IPS-15b (cell line): Measurements from ENCODE around the gene PGM2L1.
"Not testable (repeated sequence)": the region's sequence is repeated elsewhere in the genome, so short reads cannot be mapped to it uniquely, and the experiment has no call there.

ENCODE experiments used
- H3K27me3 ChIP-seq: one replicate; pipeline ENCODE4 v1.6.1; 2013; ENCODE audit warnings: low read length; ENCODE audit not compliant: control insufficient read depth, insufficient read depth
- H3K36me3 ChIP-seq: one replicate; pipeline ENCODE4 v1.6.1; 2013; ENCODE audit warnings: low read length; ENCODE audit not compliant: control insufficient read depth, insufficient read depth
- H3K4me1 ChIP-seq: one replicate; pipeline ENCODE4 v1.6.1; 2013; ENCODE audit warnings: mild to moderate bottlenecking, low read length; ENCODE audit not compliant: control insufficient read depth, insufficient read depth
- H3K4me3 ChIP-seq: one replicate; pipeline ENCODE4 v1.5.1; 2013; ENCODE audit warnings: low read depth, low read length
- H3K9ac ChIP-seq: one replicate; pipeline ENCODE4 v1.6.1; 2013; ENCODE audit warnings: low read depth, mild to moderate bottlenecking, low read length
- H3K9me3 ChIP-seq: one replicate; pipeline ENCODE4 v1.6.1; 2013; ENCODE audit warnings: mild to moderate bottlenecking, low read length; ENCODE audit not compliant: control insufficient read depth, insufficient read depth

Gene PGM2L1

GRCh38 chr11:74365805-74366204 lies 32.4 kb downstream of the PGM2L1 start:
- H3K4me1 ChIP-seq, H3K9me3 ChIP-seq, H3K4me3 ChIP-seq, H3K27me3 ChIP-seq, H3K9ac ChIP-seq, H3K36me3 ChIP-seq: not testable (repeated sequence)

DNA sequence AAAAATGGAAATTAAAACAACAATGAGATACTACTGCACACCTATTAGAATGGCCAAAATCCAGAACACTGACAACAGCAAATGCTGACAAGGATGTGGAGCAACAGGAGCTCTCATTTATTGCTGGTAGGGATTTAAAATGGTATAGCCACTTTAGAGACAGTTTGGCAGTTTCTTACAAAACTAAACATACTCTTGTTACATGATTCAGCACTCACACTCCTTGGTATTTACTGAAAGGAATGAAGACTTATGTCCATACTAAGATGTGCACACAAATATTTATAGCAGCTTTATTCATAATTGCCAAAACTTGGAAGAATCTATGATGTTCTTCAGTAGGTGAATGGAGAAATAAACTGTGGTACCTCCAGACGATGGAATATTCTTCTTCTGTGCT lies 40.8 kb downstream of the PGM2L1 start:
- H3K4me3 ChIP-seq, result no peak overlapping the region
- H3K9me3 ChIP-seq, result no peaks in the 10 kb centered on the region
- H3K36me3 ChIP-seq, result peaks cover 9% of the 10 kb centered on the region
- no peaks in the 10 kb centered on the region for H3K4me1 ChIP-seq
- H3K27me3 ChIP-seq, result no peaks in the 10 kb centered on the region
- H3K9ac ChIP-seq, result no peak overlapping the region

DNA sequence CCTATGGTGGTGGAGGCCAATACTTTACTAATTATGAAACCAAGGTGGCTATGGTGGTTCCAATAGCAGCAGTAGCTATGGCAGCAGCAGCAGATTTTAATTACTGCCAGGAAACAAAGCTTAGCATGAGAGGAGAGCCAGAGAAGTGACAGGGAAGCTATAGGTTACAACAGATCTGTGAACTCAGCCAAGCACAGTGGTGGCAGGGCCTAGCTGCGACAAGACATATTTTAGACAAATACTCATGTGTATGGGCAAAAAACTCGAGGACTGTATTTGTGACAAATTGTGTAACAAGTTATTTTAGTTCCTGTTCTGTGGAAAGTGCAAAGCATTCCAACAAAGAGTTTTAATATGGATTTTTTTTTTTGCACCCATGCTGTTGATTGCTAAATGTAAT lies 42.6 kb downstream of the PGM2L1 start:
- H3K9me3 ChIP-seq, result no peaks in the 10 kb centered on the region
- no peaks in the 10 kb centered on the region for H3K4me1 ChIP-seq
- no peak overlapping the region for H3K4me3 ChIP-seq
- H3K9ac ChIP-seq, result no peak overlapping the region
- H3K36me3 ChIP-seq, result peaks cover 7% of the 10 kb centered on the region
- no peaks in the 10 kb centered on the region for H3K27me3 ChIP-seq

GRCh38 chr11:74354036-74354435 lies 44.2 kb downstream of the PGM2L1 start:
- H3K9me3 ChIP-seq, result no peaks in the 10 kb centered on the region
- no peak overlapping the region for H3K9ac ChIP-seq
- no peak overlapping the region for H3K4me3 ChIP-seq
- H3K4me1 ChIP-seq, result no peaks in the 10 kb centered on the region
- H3K36me3 ChIP-seq, result no peaks in the 10 kb centered on the region
- H3K27me3 ChIP-seq, result no peaks in the 10 kb centered on the region

DNA sequence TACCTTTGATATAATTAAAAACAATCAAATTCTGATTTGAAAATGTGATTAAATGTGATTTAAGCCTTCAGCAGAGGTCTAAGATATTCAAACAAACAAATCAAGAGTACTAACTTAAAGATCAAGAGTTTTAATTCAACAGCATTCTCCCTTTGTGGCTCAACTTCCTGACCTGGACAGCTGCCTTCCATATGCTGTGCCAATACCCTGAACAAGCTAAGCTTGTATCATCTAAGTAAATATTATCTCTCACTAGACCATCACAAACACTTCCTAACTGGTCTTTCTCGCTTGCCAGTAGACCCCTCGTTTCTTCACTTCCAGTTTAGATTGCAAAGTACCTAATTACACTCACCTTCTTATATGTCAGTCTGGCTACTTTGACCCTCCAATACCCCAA lies 50.9 kb downstream of the PGM2L1 start:
- H3K4me3 ChIP-seq, result no peak overlapping the region
- H3K36me3 ChIP-seq, result no peaks in the 10 kb centered on the region
- H3K9ac ChIP-seq, result no peak overlapping the region
- H3K4me1 ChIP-seq, result no peaks in the 10 kb centered on the region
- H3K9me3 ChIP-seq, result no peaks in the 10 kb centered on the region
- no peaks in the 10 kb centered on the region for H3K27me3 ChIP-seq

DNA sequence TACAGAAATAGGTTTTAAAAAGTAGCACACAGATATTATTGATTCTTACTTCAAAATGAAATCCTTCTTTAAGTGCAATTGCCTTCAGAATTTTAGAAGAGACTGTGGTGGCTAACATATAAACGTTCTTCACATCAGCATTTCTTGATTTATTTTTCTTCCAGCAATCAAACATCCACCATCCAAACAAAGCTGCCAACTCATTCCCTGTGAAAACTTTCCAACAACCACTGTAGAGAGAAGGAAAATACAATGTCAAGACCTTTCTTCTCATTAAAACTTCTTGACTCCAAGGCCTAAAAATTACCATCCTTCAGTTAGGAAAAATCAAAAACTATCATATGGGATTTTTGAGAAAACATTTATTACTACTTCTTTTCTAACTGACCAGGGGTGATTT lies 52.8 kb downstream of the PGM2L1 start:
- H3K36me3 ChIP-seq, result no peaks in the 10 kb centered on the region
- H3K4me1 ChIP-seq, result no peaks in the 10 kb centered on the region
- H3K9me3 ChIP-seq, result no peaks in the 10 kb centered on the region
- no peak overlapping the region for H3K4me3 ChIP-seq
- no peak overlapping the region for H3K9ac ChIP-seq
- H3K27me3 ChIP-seq, result no peaks in the 10 kb centered on the region

DNA sequence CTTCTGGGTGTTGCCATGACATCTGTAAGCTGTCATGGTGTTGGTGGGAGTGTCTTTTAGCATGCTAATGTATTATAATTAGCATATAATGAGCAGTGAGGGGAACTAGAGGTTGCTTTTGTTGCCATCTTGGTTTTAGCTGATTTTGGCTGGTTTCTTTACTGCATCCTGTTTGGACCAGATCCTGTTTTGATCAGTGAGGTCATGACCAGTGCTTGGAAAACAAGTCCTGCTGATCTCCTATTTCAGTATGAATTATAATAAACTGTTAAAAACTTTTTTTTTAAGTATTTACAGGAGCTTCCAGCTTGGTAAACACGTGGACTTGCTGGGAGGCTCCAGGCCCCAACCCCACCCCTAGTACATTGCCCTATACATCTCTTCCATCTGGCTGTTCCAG lies 56.3 kb downstream of the PGM2L1 start:
- H3K36me3 ChIP-seq, result no peaks in the 10 kb centered on the region
- no peaks in the 10 kb centered on the region for H3K27me3 ChIP-seq
- H3K4me3 ChIP-seq, result no peak overlapping the region
- H3K4me1 ChIP-seq, result no peaks in the 10 kb centered on the region
- H3K9ac ChIP-seq, result no peak overlapping the region
- H3K9me3 ChIP-seq, result no peaks in the 10 kb centered on the region

DNA sequence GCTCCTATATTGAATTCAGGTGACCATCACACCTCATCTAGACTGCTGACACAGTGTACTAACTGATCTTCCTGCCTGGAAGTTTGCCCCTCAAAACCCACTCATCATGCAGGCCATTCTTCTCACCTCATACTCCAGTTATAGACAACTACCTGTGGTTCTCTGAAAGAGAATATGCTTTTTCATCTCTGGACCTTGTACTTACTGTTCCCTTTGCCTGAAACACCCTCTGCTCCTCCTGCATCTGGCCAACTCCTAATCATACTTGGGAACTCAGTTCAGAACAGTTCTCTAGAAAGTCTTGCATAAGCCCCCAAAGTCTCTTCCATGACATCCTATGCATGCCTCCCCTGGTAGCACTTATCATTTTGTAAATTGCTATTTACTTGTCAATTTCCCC lies 58.6 kb downstream of the PGM2L1 start:
- H3K36me3 ChIP-seq, result no peaks in the 10 kb centered on the region
- no peaks in the 10 kb centered on the region for H3K9me3 ChIP-seq
- no peak overlapping the region for H3K4me3 ChIP-seq
- H3K4me1 ChIP-seq, result no peaks in the 10 kb centered on the region
- H3K9ac ChIP-seq, result no peak overlapping the region
- H3K27me3 ChIP-seq, result no peaks in the 10 kb centered on the region

- Histone ChIP-seq H3K9me3 (no peaks in the 10 kb centered on the region), H3K36me3 (no peaks in the 10 kb centered on the region), H3K27me3 (no peaks in the 10 kb centered on the region), H3K4me1 (no peaks in the 10 kb centered on the region), H3K9ac (no peak overlapping the region), H3K4me3 (no peak overlapping the region)
Observed at GRCh38 chr11:74338963-74339362, 59.3 kb downstream of the PGM2L1 start.

- H3K27me3 ChIP-seq, result no peaks in the 10 kb centered on the region
- no peaks in the 10 kb centered on the region for H3K36me3 ChIP-seq
- H3K9ac ChIP-seq, result no peak overlapping the region
- no peaks in the 10 kb centered on the region for H3K9me3 ChIP-seq
- H3K4me3 ChIP-seq, result no peak overlapping the region
- H3K4me1 ChIP-seq, result no peaks in the 10 kb centered on the region
Observed at GRCh38 chr11:74333193-74333592, 65.0 kb downstream of the PGM2L1 start.

- no peaks in the 10 kb centered on the region for H3K9me3 ChIP-seq
- no peaks in the 10 kb centered on the region for H3K36me3 ChIP-seq
- no peak overlapping the region for H3K9ac ChIP-seq
- H3K4me1 ChIP-seq, result no peaks in the 10 kb centered on the region
- H3K27me3 ChIP-seq, result no peaks in the 10 kb centered on the region
- H3K4me3 ChIP-seq, result no peak overlapping the region
Observed at GRCh38 chr11:74332291-74332690, 65.9 kb downstream of the PGM2L1 start.

DNA sequence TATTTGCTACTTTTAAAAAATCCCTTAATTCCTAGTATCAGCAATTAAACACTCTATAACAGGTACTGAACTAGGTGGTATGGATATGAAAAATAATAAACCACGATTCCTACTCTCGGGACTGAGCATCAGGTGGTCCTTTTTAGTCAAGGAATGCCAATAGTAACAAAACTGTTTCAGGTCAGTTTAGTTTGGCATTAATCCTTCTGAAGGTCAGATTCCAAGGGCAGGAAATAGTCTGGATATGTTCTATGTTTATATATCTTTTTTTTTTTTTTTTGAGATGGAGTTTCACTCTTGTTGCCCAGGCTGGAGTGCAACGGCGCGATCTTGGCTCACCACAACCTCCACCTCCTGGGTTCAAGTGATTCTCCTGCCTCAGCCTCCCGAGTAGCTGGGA lies 67.2 kb downstream of the PGM2L1 start:
- H3K4me3 ChIP-seq, H3K4me1 ChIP-seq, H3K9me3 ChIP-seq, H3K9ac ChIP-seq, H3K36me3 ChIP-seq, H3K27me3 ChIP-seq: not testable (repeated sequence)
